Activated CD8-positive, alpha-beta memory T cell treated with anti-CD3 and anti-CD28 coated beads for 48 hours (primary cell): Measurements from ENCODE around the gene TRPM2.

Experiments
- DNase-seq, 3 experiments: peaks; one replicate each; pipeline ENCODE4 v3.0.0-alpha.2; 2020; ENCODE audit warnings: low read depth in 2 of 3, low spot score in 2 of 3

Gene TRPM2

DNA sequence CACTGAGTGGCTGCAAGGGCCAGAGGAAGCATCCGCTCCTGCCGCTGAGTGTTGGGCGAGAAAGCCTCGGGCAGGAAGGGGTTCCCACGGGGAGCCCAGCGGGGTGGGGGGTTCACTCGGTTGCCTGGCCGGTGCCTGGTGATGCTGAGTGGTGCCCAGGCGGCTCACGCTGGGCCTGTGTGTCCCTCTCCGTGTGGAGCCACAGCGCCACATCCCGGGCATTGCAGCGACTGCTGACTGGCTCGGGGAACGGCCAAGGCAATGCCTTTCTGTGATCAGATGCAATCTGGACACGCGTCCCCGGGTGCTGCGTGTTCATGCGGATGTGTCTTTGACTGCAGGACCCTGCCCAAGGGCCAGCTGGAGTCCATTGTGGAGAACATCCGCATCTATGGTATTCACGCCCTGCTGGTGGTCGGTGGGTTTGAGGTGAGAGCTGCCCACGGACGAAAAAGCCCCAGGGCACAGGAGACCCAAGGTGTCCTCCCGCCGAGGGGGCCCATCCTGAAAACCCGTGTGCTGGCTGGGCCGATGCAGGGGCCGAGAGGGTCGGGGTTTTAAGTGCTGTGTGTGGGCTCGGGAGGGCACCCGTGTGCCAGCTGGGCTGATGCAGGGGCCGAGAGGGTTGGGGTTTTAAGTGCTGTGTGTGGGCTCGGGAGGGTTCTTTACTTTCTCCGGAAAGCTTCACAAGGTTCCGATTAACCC is 30.6 kb upstream of the TRPM2 start:
- DNase-seq: no peak

DNA sequence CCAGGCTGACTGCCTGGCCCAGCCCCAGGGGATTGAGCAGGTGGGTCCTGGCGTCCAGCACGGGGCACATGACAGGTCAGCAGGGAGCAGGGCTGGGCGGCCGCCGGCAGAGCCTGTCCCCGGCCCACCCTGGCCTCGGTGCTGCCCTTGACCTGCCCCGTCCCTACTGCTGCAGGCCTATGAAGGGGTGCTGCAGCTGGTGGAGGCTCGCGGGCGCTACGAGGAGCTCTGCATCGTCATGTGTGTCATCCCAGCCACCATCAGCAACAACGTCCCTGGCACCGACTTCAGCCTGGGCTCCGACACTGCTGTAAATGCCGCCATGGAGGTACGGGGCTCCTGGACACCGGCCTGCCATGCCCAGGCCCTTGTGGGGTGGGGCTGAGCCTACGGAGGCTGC is 29.8 kb upstream of the TRPM2 start:
- DNase-seq: no peak

DNA sequence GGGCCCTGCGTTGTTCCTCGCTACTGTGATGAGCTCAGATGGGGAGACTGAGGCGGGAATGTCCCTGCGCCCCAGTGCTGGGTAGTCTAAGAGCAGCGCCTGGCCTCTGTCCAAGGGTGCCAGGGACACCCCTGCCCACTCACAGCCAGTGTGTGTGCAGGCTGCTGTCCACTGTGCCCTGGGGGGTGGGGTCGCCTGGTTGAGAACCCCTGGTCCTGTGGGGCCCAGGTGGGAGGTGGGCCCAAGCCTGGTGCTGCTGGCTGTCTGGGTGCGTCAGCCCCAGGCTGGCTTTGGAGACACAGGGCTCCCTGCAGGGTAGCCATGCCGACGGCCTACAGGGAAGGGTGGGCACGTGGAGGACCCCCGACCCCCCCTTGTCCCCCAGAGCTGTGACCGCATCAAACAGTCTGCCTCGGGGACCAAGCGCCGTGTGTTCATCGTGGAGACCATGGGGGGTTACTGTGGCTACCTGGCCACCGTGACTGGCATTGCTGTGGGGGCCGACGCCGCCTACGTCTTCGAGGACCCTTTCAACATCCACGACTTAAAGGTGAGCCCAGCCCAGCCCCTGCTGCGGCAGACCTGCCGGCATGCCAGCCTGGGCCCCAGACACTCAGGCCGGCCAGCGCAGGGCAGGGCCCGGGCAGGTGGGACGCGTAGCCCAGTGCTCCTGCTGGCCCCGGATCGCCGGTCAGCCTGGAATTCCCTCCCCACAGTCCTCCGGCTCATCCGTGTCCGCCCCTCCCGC is 29.1 kb upstream of the TRPM2 start:
- DNase-seq: no peak

DNA sequence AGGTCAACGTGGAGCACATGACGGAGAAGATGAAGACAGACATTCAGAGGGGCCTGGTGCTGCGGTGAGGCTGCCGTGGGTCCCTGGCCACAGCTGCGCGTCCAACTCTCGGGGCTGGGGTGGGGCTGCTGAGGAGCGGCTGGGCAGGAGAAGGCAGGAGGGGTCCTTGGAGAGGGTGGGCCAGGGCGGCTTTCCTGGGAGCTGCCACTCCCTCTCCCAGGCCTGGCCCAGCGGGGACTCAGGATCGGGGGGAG is 28.6 kb upstream of the TRPM2 start:
- DNase-seq: no peak

DNA sequence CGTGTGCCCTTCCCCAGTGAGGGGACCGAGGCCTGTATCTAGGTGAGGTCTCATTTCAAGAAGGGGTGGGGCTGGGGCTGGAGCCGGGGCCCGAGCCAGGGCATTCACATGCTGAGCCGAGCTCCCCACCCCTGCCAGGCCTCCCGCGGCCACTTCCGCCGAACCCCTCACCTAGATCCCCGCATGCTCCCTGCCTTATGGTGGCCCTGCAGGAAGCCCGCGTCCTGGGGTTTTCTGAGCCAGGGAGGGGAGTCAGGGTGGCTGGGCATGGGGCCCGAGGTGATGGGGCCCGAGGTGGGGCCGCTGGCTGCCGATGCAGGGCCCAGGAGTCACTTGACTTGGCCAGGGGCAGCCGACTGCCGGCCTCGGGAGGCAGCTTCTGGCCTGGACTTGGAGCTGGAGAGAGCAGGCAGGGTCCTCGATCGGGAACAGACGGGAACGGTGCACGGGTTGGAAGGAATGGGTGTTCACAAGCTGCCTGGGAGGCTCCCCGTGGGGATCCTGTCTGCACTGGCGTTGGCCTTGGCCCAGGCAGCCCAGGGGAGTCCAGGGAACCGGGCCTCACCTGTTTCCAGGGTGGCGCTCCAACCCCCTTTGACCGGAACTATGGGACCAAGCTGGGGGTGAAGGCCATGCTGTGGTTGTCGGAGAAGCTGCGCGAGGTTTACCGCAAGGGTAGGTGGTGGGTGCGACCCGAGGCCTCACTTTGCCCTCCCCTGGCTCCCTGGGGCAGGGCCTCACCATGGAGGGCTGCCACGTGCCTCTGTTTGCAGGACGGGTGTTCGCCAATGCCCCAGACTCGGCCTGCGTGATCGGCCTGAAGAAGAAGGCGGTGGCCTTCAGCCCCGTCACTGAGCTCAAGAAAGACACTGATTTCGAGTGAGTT is 27.8 kb upstream of the TRPM2 start:
- no peak for DNase-seq

DNA sequence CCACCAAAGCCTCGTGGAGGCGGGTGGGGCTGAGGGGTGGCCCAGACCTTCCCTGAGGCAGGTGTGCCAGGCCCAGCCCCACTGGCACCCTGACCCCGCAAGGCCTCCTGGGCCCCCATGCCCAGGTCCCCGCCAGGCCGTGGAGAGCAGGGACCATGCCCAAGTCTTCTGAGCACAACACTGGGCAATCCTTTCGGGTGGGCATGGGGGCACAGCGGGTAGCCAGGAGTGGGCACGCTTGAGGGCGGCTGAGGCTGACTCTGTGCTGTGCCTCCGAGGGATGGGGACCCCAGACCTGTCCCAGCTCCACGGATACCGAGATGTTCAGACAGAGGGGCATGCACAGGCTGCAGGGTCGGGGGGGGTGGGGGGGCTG is 27.2 kb upstream of the TRPM2 start:
- DNase-seq: no peak

DNA sequence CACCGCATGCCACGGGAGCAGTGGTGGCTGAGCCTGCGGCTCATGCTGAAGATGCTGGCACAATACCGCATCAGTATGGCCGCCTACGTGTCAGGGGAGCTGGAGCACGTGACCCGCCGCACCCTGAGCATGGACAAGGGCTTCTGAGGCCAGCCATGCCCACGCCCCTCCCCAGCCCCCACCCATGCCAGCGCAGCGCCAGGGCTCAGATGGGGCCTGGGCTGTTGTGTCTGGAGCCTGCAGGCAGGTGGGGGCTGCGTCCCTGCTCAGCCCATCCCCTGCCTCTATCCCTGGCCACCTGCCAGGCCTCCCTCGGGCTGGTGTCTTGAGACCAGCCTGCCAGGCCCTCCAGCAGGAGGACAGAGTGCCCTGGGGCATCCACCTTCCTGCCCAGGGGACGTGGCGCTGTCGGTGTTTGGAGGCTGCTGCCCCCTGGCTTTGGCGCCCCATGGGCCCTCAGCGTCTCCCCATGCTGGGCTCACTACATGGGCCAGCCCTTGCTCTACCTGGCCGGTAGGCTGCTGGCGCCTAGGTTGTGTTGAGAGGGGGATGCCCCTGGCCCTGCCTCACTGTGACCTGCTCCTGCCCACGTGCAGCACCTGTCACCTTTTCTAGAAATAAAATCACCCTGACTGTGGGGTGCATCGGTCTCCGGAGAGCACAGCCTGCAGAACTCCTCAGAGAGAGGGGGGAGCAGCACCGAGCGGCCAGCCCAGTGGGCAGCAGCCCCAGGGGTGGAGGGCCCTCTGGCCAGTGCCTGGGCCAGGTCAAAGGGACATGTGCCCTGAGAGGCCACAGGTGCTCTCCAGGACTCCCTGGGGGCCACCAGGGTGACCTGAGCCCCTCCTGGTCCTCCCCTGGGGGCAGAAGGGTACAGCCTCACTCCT is 26.5 kb upstream of the TRPM2 start:
- DNase-seq: no peak

DNA sequence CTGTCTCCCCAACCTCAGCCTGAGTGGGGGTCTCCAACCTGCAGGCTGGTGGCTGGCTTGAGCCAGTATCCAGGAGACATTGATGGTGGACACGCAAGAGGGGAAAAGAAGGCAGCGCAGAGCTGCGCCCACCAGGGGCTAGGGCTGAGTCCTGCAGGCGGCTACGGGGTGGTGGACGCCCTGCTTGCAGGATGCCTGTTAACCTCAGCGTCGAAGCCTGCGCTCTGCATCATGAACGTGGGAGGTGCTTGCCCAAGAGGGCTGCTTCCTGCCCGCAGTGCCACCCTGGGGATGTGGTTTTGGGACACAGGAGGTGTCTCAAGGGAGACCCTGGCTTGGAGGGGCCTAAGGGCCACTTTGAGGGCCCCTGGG is 25.8 kb upstream of the TRPM2 start:
- DNase-seq: no peak

DNA sequence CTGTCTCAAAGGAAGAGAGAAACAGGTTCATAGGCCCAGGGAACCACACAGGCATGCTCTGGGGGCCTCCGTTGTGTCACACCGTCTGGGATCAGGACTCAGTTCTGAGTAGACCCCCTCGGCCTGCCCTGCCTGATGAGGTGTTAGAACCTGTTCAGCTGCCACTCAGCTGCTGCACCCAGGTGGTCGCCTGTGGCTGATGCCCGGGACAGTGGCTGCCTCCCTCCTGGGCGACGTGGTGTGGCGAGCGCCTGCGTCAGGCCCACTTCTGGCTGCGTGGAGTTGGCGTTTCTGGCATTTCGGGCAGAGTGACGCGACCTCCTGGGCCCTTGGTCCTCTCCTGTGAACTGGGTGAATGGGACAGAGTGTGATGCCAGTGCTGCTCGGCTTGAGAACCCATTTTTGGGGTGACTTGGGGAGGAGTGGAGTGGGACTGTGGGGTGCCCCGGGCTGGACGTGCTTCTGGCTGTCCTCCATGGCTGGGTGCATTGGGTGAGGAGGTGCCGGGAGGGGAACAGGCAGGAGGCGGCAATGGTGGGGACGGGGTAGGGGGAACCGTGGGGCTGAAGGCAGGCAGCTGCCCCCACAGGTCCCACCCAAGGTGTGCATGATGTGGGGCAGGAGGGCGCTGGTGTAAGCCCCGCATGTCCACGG is 25.1 kb upstream of the TRPM2 start:
- no peak for DNase-seq

DNA sequence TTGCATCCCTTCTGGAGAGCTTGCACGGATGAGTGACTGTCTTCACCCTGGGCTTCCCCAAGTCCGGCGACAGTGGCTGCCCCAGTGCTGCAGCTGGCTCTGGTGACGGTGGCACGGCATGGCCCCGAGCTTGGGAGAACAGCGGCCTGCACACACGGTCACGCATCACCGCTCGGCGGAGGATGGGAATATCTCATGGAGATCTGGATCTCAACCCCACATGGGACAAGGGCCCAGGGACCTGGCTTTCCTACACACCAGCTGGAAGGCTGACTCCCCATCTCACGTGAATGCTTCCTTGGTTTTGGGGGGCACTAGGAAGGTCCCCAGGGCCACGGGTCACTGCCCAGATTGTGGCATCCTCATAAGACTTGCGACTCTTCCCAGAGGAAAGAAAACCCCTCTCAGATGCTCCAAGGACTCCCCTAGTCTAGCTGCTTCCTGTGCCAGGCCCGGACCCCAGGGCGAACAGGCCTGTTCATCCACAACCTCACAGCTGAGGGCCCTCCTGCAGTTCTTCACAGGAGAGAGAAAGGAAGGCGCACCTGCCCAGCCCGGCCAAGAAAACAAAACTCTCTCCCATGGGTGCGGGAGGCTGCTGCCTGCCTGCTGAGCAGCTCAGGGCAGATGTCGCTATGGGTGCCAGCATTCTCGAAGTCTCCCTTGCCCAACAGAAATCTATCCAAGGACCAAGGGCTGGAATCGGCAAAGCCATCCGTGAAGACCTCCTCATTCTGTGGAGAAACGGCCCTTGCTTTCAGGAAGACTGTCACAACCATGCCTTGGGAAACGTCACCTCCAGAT is 24.1 kb upstream of the TRPM2 start:
- no peak for DNase-seq

DNA sequence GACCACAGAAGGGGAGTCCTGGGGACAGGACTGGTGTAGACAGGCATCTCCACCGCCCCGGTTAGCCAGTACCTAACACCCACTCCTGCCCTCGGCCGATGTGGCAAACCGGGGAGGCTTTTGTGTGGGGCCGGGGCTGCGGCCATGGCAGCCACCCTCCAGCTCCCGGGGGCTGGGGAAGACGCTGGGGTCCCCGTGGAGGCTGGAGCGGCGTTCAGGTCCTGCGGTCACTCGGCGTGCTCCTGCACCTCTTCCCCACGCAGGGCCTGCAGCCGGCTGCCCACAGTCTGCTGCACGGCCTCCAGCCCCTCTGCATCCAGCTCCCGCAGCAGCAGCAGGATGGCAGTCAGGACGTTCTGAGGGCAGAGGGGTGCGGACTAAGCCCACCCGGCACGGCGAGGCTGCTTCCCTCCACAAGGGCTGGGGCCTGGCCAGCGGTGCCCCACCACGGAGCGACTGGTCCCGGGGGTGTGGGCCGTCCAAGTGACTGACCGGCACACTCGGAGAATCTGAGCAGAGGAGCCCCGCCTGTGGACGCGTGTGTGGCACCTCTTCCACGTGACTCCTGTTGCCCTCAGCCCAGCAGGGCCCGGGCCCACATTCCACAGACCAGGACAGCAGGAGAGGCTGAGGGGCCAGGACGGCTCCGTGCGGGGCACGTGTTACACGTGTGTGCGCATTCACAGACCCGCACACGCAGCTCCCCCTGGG is 23.3 kb upstream of the TRPM2 start:
- no peak for DNase-seq

DNA sequence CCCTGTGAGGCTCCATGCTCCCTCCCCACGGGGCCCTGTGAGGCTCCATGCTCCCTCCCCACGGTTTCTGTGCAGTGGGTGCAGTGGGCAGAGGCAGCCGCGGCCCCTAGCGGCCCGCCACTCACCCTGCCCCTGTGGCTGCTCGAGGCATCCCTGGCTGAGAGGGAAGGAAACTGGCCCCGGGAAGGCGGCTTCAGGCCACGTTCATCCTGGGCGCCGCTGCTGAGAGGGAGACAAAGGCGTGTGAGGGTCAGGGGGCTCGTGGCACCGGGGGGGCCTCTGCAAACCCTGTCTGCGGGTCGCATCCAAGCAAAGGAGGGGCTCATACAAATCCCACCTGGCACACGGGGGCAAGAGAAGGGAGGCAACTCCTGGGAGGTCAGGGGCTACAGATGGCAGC is 22.7 kb upstream of the TRPM2 start:
- DNase-seq: no peak

DNA sequence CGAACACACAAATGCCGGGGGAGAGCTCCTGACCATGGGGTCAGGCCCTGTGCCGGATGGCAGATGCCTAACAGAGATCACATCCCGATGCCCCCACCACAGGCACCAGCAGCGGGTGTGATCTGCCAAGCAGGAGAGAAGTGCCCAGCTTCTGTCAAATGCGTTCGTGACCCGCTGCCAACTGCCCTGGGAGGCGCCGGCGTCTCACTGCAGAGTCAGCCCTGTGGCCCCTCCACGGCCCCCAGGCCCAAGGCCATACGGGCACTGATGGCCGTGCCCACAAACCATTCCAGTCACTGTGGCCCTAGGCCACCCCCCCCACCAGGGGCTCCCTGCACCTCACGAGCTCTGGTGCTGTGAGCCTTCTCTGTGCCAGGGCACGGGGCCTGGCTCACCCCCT is 22.2 kb upstream of the TRPM2 start:
- DNase-seq: no peak

DNA sequence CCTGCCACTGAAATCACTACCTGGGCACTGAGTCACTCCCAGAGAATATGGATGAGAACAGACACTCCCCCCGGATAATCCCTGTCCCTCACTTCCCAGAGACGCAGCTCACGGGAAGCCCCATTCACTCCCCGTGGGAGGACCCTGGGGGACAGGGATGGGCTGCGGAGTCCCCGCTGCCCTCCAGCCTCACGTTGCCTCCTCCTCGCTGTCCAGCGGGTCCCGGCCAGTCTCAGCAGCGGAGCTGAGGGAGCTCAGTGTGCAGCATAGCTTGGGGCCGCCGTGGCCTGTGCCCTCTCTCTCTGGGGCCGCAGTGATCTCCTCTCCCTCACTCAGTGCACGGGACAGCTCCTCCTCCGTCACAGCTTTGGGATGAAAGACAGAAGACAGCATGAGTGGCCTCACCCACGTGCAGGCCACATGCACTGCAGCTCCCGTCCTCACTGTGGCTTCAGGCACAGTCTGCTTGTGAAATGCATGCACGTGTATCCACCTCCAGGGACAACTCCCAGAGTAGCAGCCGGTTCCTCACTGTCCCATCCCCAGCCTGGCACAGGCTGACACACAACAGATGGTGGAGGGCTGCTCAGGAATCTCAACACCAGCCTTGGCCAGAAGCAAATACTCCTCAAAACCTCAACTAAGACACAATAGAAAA is 21.6 kb upstream of the TRPM2 start:
- no peak for DNase-seq

DNA sequence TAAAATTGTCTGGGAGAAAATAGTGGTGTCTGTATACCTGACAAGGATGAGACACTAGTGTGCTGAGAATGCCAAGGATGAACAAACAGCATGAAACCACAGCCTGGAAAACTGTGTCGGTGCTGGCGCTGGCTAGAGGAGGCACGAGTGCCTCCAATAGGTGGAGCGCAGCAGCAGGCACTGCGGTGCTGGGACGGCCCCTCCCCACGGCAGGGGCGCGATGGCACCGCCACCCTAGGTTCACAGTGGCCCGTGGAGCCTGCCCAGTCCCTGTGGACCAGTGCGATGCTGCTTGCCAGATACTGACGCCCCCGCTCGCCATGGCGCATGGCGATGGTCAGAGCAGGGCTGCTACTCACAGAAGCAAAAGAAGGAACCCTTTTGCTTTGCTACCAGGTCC is 21.0 kb upstream of the TRPM2 start:
- DNase-seq: no peak

DNA sequence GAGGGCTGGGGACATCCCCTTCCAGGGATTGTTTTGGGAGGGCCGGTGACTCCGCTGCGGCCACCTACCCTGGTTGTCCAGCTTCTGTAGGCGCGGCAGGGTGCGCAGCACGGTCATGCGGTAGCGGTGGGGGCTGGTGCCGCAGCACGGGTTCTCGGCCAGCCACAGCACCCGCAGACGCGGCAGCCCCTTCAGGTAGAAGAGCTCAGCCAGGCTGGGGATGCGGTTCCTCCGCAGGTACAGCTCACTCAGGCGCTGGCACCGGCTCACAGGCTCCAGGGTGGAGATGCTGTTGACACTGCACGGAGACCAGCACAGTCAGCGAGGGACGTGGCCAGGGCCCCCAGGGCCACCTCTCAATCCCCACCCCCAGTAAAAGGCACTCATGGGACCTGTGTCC is 20.5 kb upstream of the TRPM2 start:
- no peak for DNase-seq

DNA sequence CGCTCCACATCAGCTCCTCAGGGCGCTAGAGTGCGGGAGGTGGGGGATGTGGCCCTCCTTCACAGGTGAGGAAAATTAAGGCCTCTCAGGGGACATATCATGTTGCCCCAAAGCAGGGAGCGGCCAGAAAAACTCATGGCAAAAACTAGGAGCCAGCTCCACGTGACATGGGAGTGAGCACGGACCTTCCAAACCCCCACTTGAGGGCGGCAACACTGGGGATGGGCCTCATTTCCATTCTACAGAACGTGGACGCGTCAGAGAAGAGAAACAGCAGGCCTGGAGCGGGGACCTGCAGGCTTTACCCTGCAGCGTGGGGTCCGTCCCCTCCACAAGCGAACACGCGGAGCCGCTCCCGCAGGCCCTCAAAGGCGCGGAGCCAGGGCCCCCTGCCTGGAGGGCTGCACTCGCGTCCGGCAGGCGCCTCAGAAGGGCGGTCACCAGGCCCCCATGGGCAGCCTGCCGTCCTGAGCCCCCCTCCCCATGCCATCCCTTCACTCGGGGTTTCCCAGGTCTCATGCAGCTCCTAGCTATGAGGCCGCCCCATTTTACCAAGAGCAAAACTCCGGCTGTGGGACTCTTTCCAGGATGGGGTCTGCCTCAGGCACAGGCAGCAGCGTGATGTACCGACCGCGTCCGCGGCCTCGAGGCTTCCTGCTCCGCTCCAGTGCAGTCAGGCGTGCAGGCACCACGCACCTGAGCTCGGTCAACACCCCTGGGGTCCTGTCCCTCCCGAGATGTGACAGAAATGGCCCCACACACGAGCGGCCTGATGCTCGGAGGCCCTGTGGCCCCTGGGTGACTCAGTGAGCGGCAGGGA is 19.7 kb upstream of the TRPM2 start:
- DNase-seq: no peak
